Fibroblast of lung (primary cell): Measurements from ENCODE around the gene FOXF2. TPM values are rescaled to one million over a fixed set of nuclear protein-coding genes. Genes with fewer than 3 reads are reported as not detected.

ENCODE experiments used
- DNase-seq, 2 donors: peaks; one replicate each; pipeline versions ENCODE4 v3.0.0 to v3.0.0-alpha.2; 2010; ENCODE audit warnings: low read depth in 2 of 2
- H2AFZ ChIP-seq: 2 replicates; pipeline ENCODE4 v1.5.1; 2012; ENCODE audit warnings: low read length, control low read depth, inconsistent platforms
- H3K27ac ChIP-seq: 2 replicates; pipeline ENCODE4 v1.5.1; 2011; ENCODE audit warnings: low read length, control low read depth; ENCODE audit not compliant: insufficient read depth
- H3K27me3 ChIP-seq: 2 replicates; pipeline ENCODE4 v1.5.1; 2011; ENCODE audit warnings: mild to moderate bottlenecking, low read length; ENCODE audit not compliant: control insufficient read depth, insufficient read depth
- H3K36me3 ChIP-seq: 2 replicates; pipeline ENCODE4 v1.5.1; 2011; ENCODE audit warnings: low read length; ENCODE audit not compliant: control insufficient read depth, insufficient read depth
- H3K4me1 ChIP-seq: 2 replicates; pipeline ENCODE4 v1.5.1; 2011; ENCODE audit warnings: low read length; ENCODE audit not compliant: control insufficient read depth, insufficient read depth; ENCODE audit errors: extremely low read depth
- H3K4me2 ChIP-seq: 2 replicates; pipeline ENCODE4 v1.5.1; 2011; ENCODE audit warnings: low read length, control low read depth; ENCODE audit not compliant: insufficient read depth; ENCODE audit errors: extremely low read depth
- H3K4me3 ChIP-seq, 4 experiments: fragments of 200-600 bp in 1 of 4; sonication (generic) in 1 of 4; replicated peaks in 1 of 4; 2 replicates each; pipeline ENCODE4 v1.5.1; 2011 to 2016; ENCODE audit warnings: low read length in 4 of 4, low read depth in 3 of 4, mild to moderate bottlenecking in 3 of 4, control low read depth in 2 of 4, inconsistent platforms in 1 of 4, mixed read lengths in 1 of 4; ENCODE audit not compliant: insufficient read depth in 1 of 4; ENCODE audit errors: control extremely low read depth in 1 of 4
- H3K79me2 ChIP-seq: 2 replicates; pipeline ENCODE4 v1.5.1; 2012; ENCODE audit warnings: mild to moderate bottlenecking, low read length, inconsistent platforms; ENCODE audit not compliant: control insufficient read depth, insufficient read depth
- H3K9ac ChIP-seq: 2 replicates; pipeline ENCODE4 v1.5.1; 2011; ENCODE audit warnings: mild to moderate bottlenecking, low read length, control low read depth; ENCODE audit not compliant: insufficient read depth
- H3K9me3 ChIP-seq: 2 replicates; pipeline ENCODE4 v1.5.1; 2012; ENCODE audit warnings: low read depth, low read length; ENCODE audit not compliant: control insufficient read depth, insufficient read depth
- H4K20me1 ChIP-seq: 2 replicates; pipeline ENCODE4 v1.5.1; 2011; ENCODE audit warnings: low read length; ENCODE audit not compliant: control insufficient read depth, insufficient read depth; ENCODE audit errors: extremely low read depth
- EZH2 ChIP-seq: IDR thresholded peaks from 2 replicates; pipeline ENCODE4 v1.5.1; 2012; ENCODE audit warnings: low read length, control low read depth, mild to moderate bottlenecking; ENCODE audit errors: missing control alignments
- polyA plus RNA-seq, 2 donors: library from polyadenylated mRNA; depleted of rRNA in 1 of 2; stranded (reverse) in 1 of 2; unstranded in 1 of 2; fragments of >200 nt; gene quantifications; 2 replicates each; pipeline ENCODE4 v1.2.1, GENCODE V29; 2011 to 2012; ENCODE audit warnings: missing spikeins in 1 of 2
- total RNA-seq: library from RNA; depleted of rRNA; stranded (reverse); fragments of >200 nt; gene quantifications from 2 replicates; pipeline ENCODE4 v1.2.1, GENCODE V29; 2014
- TF ChIP-seq, protein P1 (sequence below), 2 donors: IDR thresholded peaks in 1 of 2; conservative IDR thresholded peaks in 1 of 2; 1 replicate in 1 of 2; 2 replicates in 1 of 2; pipeline ENCODE4 v1.5.1; 2011 to 2012; ENCODE audit warnings: low read length in 2 of 2, control low read depth in 1 of 2, inconsistent platforms in 1 of 2, low read depth in 1 of 2, mild to moderate bottlenecking in 1 of 2

FOXF2 gene
- total and polyA plus RNA-seq, 2 donors (not counting 1 experiment from before 2014, with no cell fraction given) = 32.9 to 42.5 TPM

GRCh38 chr6:1416191-1416760 lies 26.9 kb downstream of the FOXF2 start:
- DNase-seq = no peak
- H3K4me3 ChIP-seq = no peak overlapping the region
- no peaks in the 10 kb centered on the region for H3K36me3 ChIP-seq
- TF ChIP-seq, protein P1, sequence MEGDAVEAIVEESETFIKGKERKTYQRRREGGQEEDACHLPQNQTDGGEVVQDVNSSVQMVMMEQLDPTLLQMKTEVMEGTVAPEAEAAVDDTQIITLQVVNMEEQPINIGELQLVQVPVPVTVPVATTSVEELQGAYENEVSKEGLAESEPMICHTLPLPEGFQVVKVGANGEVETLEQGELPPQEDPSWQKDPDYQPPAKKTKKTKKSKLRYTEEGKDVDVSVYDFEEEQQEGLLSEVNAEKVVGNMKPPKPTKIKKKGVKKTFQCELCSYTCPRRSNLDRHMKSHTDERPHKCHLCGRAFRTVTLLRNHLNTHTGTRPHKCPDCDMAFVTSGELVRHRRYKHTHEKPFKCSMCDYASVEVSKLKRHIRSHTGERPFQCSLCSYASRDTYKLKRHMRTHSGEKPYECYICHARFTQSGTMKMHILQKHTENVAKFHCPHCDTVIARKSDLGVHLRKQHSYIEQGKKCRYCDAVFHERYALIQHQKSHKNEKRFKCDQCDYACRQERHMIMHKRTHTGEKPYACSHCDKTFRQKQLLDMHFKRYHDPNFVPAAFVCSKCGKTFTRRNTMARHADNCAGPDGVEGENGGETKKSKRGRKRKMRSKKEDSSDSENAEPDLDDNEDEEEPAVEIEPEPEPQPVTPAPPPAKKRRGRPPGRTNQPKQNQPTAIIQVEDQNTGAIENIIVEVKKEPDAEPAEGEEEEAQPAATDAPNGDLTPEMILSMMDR (conservative IDR thresholded peaks at IDR 0.05 in 1 of 2, IDR thresholded peaks at IDR 0.05 in 1 of 2; ENCODE audit: low read depth in 1 of 2, low read length in 2 of 2) = no peak
- no peak for TF ChIP-seq EZH2
- no peaks in the 10 kb centered on the region for H4K20me1 ChIP-seq
- no peak overlapping the region for H2AFZ ChIP-seq
- H3K27me3 ChIP-seq = no peaks in the 10 kb centered on the region
- H3K9ac ChIP-seq = no peak overlapping the region
- no peak overlapping the region for H3K4me2 ChIP-seq
- H3K27ac ChIP-seq = no peak overlapping the region
- no peaks in the 10 kb centered on the region for H3K79me2 ChIP-seq
- H3K9me3 ChIP-seq = no peaks in the 10 kb centered on the region
- no peaks in the 10 kb centered on the region for H3K4me1 ChIP-seq

- Histone ChIP-seq H4K20me1 (no peaks in the 10 kb centered on the region), H3K4me3 (no peak overlapping the region), H3K79me2 (no peaks in the 10 kb centered on the region), H3K4me2 (no peak overlapping the region), H3K4me1 (no peaks in the 10 kb centered on the region), H3K36me3 (no peaks in the 10 kb centered on the region), H2AFZ (no peak overlapping the region), H3K27me3 (no peaks in the 10 kb centered on the region), H3K9me3 (no peaks in the 10 kb centered on the region), H3K27ac (no peak overlapping the region), H3K9ac (no peak overlapping the region)
- no peak for TF ChIP-seq EZH2
- TF ChIP-seq, protein P1 (conservative IDR thresholded peaks at IDR 0.05 in 1 of 2, IDR thresholded peaks at IDR 0.05 in 1 of 2; ENCODE audit: low read depth in 1 of 2, low read length in 2 of 2) = no peak
- no peak for DNase-seq
These were observed 27.4 kb downstream of the FOXF2 start for GRCh38 chr6:1416820-1417219.

GRCh38 chr6:1417718-1418117 lies 28.3 kb downstream of the FOXF2 start:
- no peak overlapping the region for H3K27ac ChIP-seq
- no peak overlapping the region for H3K4me3 ChIP-seq
- H3K79me2 ChIP-seq = no peaks in the 10 kb centered on the region
- no peaks in the 10 kb centered on the region for H3K9me3 ChIP-seq
- no peak for TF ChIP-seq EZH2
- no peaks in the 10 kb centered on the region for H3K36me3 ChIP-seq
- no peak for DNase-seq
- H3K27me3 ChIP-seq = no peaks in the 10 kb centered on the region
- no peaks in the 10 kb centered on the region for H4K20me1 ChIP-seq
- no peaks in the 10 kb centered on the region for H3K4me1 ChIP-seq
- no peak overlapping the region for H3K9ac ChIP-seq
- H2AFZ ChIP-seq = no peak overlapping the region
- no peak overlapping the region for H3K4me2 ChIP-seq
